HG03558 (cell line): ENCODE measurements around the gene FAM83C.
"Not testable (repeated sequence)": the region's sequence is repeated elsewhere in the genome, so short reads cannot be mapped to it uniquely, and the experiment has no call there.

Experiments used
- ATAC-seq: cut with Tn5 transposase; IDR thresholded peaks from one replicate; pipeline ENCODE4 v1.9.1; 2021; ENCODE audit warnings: moderate number of reproducible peaks; ENCODE audit not compliant: unreplicated experiment; ENCODE audit errors: extremely low read depth

The FAM83C gene

DNA sequence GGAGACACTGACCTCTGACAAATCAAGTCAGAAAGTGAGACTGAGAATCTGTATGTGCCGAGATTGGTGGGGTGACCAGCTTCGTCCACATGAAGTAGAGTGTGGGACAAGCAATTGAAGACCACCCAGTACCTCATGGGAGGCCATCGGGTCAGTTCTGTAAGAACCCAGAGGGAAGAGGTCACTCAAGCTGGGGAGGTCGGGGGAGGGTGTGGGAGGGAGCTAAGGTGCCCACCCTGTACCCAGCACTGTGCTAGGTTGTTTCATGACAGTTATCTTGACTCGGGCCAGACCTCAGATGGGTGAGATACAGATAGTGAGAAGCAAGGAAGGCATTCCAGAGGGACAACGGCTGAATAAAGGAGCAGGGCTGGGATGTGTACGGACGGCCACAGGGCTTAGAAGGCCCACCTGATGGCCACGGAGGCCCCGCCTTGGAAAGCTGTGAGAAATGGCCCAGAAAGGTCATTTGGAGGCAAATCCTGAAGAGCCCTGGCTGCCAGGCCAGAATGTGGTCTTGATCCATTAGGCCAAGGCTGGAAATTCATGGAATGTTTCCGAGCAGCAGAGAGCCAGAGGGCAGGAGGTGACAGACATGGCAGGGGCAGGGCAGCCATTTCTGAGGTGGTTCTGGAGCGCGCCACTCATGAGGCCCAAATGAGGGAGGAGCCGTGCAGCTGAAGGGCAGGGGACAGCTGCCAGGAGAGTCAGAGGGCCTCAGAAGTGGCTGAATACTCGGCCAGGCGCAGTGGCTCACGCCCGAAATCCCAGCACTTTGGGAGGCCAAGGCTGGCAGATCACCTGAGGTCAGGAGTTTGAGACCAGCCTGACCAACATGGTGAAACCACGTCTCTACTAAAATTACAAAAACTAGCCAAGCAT, 22.0 kb downstream of the FAM83C start:
- ATAC-seq = no peak

DNA sequence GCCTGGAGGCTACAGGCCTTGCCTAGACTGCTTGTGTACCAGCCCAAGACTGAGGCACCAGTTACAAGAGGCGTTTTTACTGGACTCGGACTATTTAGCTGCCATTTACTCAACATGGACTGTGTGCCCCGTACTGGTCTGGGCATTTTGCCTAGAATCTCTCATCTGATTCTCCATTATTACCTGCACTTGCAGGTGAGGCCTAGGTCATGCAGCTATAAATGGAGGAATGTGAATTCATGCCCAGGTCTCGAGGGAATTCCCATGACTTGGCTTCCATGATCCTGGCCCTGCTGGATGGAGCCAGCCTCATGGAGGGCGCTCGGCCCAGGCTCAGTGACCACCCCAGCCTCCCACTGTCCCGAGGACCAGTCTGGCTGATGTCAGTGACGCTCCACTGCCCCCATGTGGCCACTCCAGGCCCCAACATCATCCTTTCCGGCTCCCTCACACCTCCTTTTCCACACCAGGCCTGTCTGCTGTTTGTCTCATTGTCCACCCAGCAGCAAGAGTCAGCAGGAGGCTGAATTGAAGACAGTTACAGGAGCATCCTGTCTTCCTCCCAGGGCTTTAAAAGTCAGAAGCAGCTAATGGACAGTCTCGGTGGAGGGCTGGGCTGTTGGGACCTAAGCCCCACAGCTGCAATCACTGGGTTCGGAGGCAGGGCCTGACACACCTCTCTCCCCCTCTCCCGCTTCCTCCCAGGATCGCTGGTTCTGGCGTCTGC, 23.0 kb downstream of the FAM83C start:
- no peak for ATAC-seq

DNA sequence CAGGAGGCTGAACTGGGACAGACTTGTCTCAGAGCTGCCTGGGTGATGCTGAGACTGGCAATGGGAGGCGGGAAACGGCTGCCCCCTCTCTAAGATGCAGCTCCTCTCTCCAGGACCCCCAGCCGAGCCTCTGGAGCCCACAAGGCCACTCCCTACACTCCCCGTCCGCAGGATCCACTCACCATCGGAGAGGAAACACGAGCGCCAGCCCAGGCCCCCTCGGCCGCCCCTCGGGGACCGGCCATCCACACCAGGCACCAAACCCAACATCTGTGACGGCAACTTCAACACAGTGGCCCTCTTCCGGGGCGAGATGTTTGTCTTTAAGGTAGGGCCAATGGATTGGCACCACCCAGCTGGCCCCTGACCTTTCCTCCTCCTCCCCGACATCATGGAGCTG, 25.1 kb downstream of the FAM83C start:
- ATAC-seq = no peak

DNA sequence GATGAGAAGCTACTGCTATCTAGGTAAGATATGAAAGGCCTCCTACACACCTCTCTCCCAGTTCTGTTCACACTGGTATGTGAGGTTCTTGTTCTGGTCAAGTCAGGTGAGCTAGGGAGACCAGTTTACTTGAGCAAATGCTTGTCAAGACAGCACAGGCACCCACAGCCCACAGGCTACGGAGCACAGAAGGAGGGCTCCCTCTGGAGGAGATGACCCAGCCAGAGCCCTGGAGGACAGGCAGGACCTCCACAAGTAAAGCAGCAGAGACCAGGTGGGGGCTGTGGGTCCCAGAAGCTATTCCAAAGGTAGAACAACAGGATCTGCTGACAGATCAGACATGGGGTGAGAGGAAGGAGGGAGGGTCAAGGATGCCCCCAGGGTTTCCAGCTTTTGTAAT, 27.5 kb downstream of the FAM83C start:
- ATAC-seq = no peak

DNA sequence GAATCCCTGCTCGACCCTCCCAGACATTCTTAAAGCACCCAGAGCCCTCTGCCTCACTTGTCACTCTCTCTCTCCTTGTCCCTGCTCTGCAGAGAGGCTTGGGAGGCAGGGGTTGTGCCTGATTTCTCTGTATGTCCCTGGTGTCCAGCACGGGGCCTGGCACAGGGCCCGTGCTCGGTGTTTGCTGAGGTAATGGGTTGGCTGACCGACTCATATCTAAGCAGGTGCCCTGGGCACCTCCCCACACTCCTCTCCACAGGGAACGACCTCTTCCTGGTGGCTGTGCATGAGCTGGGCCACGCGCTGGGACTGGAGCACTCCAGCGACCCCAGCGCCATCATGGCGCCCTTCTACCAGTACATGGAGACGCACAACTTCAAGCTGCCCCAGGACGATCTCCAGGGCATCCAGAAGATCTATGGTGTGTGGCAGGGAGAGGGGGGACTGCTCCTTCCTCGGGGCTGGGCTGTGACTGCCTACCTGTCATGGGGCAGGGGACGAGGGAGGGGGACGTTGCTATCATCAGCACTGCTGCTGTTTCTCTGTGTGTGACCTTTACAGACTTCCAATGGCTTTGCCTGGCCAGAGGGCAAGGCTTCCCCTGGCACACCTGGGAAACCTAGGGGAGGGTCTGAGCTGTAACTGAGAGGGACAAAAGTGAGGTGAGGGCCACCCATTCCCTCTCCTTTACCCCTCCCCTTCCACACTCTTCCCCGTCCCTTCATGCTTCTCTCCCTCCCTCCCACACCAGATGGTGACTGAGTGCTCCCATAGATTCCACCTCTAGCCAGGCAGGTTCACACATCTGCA, 28.5 kb downstream of the FAM83C start:
- no peak for ATAC-seq

DNA sequence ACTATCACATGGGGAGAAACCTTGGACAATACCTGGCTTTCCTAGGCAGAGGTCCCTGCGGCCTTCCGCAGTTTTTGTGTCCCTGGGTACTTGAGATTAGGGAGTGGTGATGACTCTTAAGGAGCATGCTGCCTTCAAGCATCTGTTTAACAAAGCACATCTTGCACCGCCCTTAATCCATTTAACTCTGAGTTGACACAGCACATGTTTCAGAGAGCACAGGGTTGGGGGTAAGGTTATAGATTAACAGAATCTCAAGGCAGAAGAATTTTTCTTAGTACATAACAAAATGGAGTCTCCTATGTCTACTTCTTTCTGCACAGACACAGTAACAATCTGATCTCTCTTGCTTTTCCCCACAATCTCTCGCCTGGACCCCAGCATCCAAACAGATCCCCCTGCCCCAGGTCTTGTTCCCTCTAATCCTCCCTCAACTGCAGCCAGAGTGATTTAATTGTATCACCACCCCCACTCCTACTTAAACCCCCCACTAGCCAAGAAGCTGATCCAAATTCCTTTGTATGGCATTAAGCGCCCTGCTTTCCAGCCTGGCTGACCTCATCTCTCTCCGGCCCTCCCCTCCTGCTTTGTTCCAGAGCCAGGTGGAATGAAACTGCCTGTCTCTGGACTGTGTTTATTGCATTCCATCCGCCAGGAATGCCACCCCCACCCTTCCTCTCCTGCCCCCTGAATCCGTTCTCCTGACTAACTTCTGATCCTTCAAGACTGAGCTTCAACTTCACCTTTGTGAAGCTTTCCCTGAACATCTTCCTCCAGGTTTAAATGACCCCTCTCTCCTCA, 29.3 kb downstream of the FAM83C start:
- not testable (repeated sequence) for ATAC-seq

DNA sequence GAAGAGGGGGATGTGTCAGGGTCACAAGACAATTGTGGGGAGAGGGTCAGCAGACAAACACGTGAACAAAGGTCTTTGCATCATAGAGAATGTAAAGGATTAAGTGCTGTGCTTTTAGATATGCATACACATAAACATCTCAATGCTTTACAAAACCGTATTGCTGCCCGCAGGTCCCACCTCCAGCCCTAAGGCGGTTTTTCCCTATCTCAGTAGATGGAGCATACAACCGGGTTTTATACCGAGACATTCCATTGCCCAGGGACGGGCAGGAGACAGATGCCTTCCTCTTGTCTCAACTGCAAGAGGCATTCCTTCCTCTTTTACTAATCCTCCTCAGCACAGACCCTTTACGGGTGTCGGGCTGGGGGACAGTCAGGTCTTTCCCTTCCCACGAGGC, 29.9 kb downstream of the FAM83C start:
- ATAC-seq = not testable (repeated sequence)

DNA sequence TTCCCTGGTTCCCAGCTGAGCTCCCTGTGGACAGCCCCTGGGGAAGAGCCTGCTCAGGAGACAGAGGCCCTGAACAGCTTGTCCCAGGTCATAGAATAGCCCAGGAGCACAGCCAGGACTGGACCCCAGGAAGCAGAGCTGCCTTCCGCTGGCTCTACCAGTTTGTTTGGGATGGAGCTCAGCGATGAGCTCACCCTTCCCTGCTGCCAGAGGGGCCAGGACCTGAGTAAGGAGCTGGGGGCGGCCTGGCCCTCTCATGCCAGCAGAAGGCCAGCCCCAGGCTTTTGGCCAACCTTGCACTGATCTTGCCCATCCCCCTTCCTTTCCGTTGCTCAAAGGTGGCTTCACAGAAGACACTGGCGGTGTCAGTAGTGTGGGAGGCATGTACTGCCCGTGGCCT, 31.8 kb downstream of the FAM83C start:
- ATAC-seq = no peak

DNA sequence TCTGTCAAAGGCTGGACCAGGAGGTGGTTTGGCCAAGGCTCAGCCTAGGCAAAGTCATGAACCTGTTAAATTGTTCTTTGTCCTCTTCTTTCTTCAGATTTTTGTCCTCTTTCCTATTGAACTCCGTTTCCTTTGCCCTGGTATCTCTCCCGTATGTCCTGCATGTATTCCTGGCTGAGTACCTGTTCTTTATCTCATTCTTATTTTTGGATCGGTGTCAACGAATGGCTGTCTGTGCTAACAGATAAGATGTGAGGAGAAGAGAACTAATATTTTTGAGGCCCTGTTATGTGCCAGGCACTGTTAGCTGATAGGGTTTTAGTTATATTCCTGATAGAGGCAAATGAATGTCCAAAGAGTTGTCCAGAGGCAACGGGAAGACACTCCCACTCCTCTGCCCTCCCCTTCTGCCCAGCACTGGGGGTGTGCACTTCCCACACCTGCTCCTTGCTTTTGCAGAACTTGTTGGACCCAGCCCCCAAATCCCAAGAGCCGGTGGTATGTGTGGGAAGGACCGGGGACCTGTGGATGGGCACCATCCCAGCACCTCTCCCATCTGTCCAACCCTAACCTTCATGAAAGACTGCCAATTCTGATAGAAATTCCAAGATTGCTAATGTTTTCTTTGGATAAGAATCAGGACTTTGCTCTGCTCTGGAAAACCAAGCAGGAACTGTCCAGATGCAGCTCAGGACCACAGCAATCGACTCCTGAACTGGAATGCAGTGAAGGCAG, 34.9 kb downstream of the FAM83C start:
- no peak for ATAC-seq

DNA sequence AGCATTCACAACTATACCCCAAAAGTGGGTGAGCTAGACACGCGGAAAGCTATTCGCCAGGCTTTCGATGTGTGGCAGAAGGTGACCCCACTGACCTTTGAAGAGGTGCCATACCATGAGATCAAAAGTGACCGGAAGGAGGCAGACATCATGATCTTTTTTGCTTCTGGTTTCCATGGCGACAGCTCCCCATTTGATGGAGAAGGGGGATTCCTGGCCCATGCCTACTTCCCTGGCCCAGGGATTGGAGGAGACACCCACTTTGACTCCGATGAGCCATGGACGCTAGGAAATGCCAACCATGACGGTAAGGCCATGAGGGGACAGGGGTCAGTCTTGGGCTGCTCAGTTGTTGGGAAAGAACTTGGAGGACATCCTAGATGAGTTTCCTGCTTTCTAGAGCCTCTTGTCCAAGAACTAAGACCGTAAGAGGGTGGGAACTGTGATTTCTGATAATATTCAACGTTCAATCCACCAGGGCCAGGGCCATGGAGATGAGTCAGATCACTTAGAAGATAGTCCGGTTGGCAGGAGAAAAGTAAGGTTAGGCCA, 37.7 kb downstream of the FAM83C start:
- ATAC-seq = no peak

DNA sequence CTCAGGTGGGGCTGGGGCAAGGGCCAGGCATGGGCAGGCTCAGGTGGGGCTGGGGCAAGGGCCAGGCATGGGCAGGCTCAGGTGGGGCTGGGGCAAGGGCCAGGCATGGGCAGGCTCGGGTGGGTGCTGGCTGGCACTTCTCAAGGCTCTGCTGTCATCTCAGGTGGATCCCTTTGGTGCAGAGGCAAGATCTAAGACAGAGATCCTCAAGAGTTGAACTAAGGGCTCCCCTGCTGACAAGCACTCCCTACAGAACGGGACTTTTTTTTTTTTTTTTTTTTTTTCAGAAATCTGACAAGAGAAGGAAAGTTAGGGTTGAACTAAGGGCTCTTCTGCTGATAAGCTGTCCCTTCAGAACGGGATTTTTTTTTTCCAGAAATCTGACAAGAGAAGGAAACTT, 39.2 kb downstream of the FAM83C start:
- ATAC-seq = no peak

DNA sequence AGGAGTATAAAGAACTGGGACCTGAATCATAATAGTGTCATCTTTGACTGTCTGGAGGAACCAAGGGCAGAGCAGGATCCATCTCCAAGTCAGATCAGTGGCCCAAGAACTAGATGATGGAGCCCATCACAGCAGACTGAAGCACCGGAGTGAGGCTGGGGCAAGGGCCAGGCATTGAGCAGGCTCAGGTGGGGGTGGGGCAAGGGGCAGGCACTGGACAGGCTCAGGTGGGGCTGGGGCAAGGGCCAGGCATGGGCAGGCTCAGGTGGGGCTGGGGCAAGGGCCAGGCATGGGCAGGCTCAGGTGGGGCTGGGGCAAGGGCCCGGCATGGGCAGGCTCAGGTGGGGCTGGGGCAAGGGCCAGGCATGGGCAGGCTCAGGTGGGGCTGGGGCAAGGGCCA, 39.6 kb downstream of the FAM83C start:
- ATAC-seq = not testable (repeated sequence)

DNA sequence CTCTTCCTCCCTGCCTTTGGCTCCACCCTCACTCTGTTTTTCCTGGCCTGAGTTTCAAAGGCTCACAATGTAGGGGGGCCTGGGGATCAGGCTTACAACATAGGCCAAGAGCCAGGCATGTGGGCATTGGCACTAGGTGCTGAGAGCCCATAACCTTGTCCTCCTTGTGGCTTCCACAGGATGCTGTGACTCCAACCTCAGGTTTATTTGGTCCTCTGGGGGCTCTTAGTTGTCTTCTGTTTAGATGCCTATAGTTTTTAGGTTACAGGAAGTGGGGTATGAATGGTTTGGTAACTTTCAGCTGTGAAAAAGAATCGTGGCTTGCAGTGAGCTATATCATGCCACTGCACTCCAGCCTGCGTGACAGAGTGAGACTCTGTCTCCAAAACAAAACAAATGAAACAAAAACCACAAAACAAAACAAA, 40.2 kb downstream of the FAM83C start:
- ATAC-seq = no peak

DNA sequence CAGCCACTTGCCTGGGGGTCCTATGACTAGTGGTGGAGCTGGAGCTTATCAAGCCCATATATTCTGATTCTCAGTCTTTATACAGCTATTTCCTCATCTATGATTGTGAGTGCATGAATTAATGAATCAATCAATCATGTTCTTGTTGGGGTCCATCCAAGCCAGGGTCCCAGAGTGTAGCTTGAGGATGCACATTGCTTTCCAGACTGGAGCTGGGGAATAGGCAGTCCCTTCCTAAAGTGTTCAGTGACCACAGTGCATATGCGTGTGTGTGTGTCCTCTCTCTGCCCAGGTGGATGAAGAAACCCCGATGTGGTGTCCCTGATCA, 40.6 kb downstream of the FAM83C start:
- ATAC-seq = no peak

DNA sequence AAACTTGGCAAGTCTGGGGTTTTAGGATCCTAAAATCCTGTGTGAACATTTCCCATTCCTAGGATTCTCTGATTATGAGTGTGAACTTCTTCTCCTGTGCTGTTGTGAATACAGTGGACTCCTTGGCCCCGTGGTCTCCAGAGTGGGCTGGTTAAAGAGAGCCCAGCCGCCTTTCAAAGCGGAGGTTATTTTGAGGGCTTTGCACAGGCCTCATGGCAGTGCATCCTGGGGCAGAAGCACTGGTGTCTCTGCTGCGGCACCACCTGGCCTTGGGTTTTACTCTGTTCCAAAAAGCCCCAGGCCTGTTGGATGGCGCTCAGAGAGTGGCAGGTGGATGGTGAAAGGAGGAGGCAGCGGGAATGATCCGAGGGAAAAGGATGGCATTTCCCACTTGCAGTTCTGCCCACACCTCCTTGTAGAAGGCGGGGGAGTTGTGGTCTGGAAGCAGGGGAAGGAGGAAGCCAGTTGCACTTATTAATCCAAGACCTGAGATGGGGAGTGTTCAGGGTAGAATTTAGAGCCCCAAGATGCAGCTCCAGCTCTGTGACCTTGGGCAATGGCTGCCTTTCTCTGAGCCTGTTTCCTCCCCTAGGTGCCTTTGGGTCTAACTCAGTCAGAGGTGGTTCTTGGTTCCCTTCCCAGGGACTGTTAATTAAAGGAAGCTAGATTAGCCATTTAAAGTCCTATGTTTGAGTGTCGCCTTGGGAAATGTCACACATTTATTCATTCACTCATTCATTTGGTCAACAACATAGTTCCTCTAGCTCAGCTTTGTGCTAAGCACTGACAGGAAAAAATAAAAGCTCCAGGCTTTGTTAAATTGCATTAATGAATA, 43.4 kb downstream of the FAM83C start:
- no peak for ATAC-seq

DNA sequence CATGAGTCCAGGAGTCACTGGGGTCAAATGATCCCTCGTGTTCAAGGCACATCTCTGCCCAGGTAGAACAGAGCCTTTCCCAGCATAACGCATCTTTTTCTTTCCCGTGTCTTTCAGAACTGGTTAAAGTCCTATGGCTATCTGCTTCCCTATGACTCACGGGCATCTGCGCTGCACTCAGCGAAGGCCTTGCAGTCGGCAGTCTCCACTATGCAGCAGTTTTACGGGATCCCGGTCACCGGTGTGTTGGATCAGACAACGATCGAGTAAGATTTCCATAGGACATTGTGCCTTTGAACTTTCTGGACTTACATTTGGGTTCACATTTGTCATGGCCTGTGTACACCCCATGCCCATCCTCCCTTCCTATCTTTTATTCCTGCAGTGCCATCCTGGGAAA, 45.5 kb downstream of the FAM83C start:
- ATAC-seq = no peak

DNA sequence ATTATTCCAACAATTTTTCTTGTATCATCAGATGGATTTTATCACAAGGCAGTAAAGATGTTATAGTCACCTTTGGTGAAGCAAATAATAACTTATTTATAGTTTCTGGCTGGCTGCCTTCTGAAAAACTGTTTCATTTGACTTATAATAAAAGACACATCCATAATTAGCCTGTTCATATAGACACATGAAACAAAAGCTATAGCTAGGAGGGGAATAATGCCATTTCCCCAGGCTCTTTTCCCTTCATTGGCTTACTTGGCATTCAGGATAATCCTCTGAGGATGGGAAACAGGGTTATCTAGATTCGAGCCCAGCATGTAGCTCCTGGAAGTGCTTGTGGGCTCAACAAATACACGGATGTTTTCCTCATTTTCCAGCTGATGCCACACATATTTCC, 48.2 kb downstream of the FAM83C start:
- no peak for ATAC-seq

DNA sequence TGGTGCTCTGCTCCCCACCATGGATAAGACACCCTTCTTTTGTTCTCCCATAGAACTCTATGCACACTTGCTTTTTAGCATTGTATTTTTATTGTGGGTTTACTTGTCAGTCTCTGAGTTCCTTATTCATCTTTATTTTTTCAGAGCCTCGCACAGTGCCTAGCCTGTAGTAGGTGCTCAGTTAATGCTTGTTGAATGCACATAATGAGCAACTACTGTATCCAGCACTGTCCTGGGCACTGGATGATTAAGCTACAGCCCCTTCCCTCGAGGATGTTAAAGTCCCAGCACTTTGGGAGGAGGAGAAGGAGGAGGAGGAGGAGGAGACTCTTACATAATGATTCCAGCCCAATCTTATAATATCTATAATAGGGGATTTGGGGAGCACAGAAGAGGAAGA, 48.9 kb downstream of the FAM83C start:
- no peak for ATAC-seq
